K562 (cell line): ENCODE results near the gene XKR7. TPM values are rescaled to one million over a fixed set of nuclear protein-coding genes. Genes with fewer than 3 reads are reported as not detected.

Experiments
- ATAC-seq: fragments of 200-7000 bp; cut with Tn5 transposase; 3 replicates; pipeline ENCODE4 v1.9.1; 2020; ENCODE audit warnings: moderate library complexity
- Bru-seq: library from RNA; stranded (reverse); fragments of 400-500 nt; gene quantifications from one replicate; lab custom pipeline; 2021; lab: Mats Ljungman, UMichigan
- BruChase-seq, 2 experiments: library from RNA; stranded (reverse); fragments of 400-500 nt; gene quantifications; one replicate each; lab custom pipeline; 2021; lab: Mats Ljungman, UMichigan
- BruUV-seq: library from RNA; stranded (reverse); fragments of 400-500 nt; replicated peaks from 2 replicates; lab custom pipeline; 2021; lab: Mats Ljungman, UMichigan
- CTCF ChIA-PET: fragments of 300-600 bp; formaldehyde crosslinking; extraction: SDS; loops from one replicate; lab custom pipeline; 2021; ENCODE audit warnings: low intra/inter-chr PET ratio; lab: Yijun Ruan, JAX
- POLR2A ChIA-PET: fragments of 300-600, 350-650 bp; sonication (Branson Sonifier 250); formaldehyde crosslinking; extraction: SDS; loops from one replicate; lab custom pipeline; 2021; ENCODE audit warnings: antibody characterized with exemption, inconsistent platforms; lab: Yijun Ruan, JAX
- DNase-seq, 4 experiments: peaks; one replicate each; pipeline versions ENCODE4 v3.0.0 to v3.0.0-alpha.2; 2011 to 2018; ENCODE audit warnings: low spot score in 3 of 4, mixed read lengths in 3 of 4; ENCODE audit errors: extremely low read depth in 1 of 4
- FAIRE-seq: peaks from 2 replicates; lab custom pipeline; 2011; peaks lifted over from hg19 to GRCh38; lab: Jason Lieb, UNC
- H2AFZ ChIP-seq: 2 replicates; pipeline ENCODE4 v1.6.0; 2011; ENCODE audit warnings: low read depth, low read length, control low read depth, inconsistent platforms
- H3K27ac ChIP-seq: fragments of 200-600 bp; 3 replicates; pipeline ENCODE4 v1.8.0; 2011; ENCODE audit warnings: low read depth, mild to moderate bottlenecking, control low read depth, inconsistent platforms, low read length, moderate library complexity, mixed read lengths; ENCODE audit errors: extremely low read depth
- H3K27me3 ChIP-seq, 2 experiments: fragments of 300-600 bp in 1 of 2; 2 replicates in 1 of 2; 3 replicates in 1 of 2; pipeline versions ENCODE4 v1.6.0 to v1.8.0; 2011; ENCODE audit warnings: inconsistent platforms in 2 of 2, low read length in 2 of 2, mild to moderate bottlenecking in 1 of 2, mixed read lengths in 1 of 2, moderate library complexity in 1 of 2; ENCODE audit not compliant: control insufficient read depth in 2 of 2, insufficient read depth in 2 of 2
- H3K36me3 ChIP-seq: fragments of 300-600 bp; 3 replicates; pipeline ENCODE4 v1.8.0; 2011; ENCODE audit warnings: mild to moderate bottlenecking, low read length, inconsistent platforms; ENCODE audit not compliant: control insufficient read depth, insufficient read depth
- H3K4me1 ChIP-seq, 2 experiments: fragments of 200-600 bp in 1 of 2; replicated peaks in 1 of 2; 2 replicates in 1 of 2; 3 replicates in 1 of 2; pipeline versions ENCODE4 v1.5.1 to v1.8.0; 2011; ENCODE audit warnings: inconsistent platforms in 2 of 2, low read length in 2 of 2, mild to moderate bottlenecking in 1 of 2, mixed read lengths in 1 of 2, moderate library complexity in 1 of 2; ENCODE audit not compliant: control insufficient read depth in 2 of 2, insufficient read depth in 2 of 2
- H3K4me2 ChIP-seq: 2 replicates; pipeline ENCODE4 v1.6.1; 2011; ENCODE audit warnings: low read length, control low read depth, inconsistent platforms, mixed read lengths; ENCODE audit not compliant: insufficient read depth
- H3K4me3 ChIP-seq: fragments of 200-600 bp; sonication (generic), shearing (Covaris generic); 2 replicates; pipeline ENCODE4 v1.5.1; 2016; ENCODE audit warnings: control low read depth, inconsistent platforms
- H3K79me2 ChIP-seq: fragments of 200-600 bp; 3 replicates; pipeline ENCODE4 v1.8.0; 2011; ENCODE audit warnings: low read length, inconsistent platforms; ENCODE audit not compliant: control insufficient read depth, insufficient read depth
- H3K9ac ChIP-seq, 2 experiments: 2 replicates each; pipeline versions ENCODE4 v1.6.0 to v1.6.1; 2011; ENCODE audit warnings: low read depth in 2 of 2, low read length in 2 of 2, control low read depth in 1 of 2, inconsistent platforms in 1 of 2, mild to moderate bottlenecking in 1 of 2, mixed read lengths in 1 of 2; ENCODE audit not compliant: insufficient read depth in 1 of 2
- H3K9me1 ChIP-seq: one replicate; pipeline ENCODE4 v1.6.0; 2011; ENCODE audit warnings: inconsistent platforms, mild to moderate bottlenecking, low read length, moderate library complexity; ENCODE audit not compliant: control insufficient read depth, insufficient read depth
- H3K9me3 ChIP-seq: replicated peaks from 2 replicates; pipeline ENCODE4 v1.5.1; 2011; ENCODE audit warnings: low read depth, low read length, inconsistent platforms; ENCODE audit not compliant: control insufficient read depth, insufficient read depth
- H4K20me1 ChIP-seq: replicated peaks from 2 replicates; pipeline ENCODE4 v1.6.1; 2011; ENCODE audit warnings: low read length, inconsistent platforms, mixed read lengths; ENCODE audit not compliant: control insufficient read depth, insufficient read depth
- ARID2 ChIP-seq: fragments of 450-650 bp; IDR thresholded peaks from 2 replicates; pipeline ENCODE4 v1.6.1; 2017; ENCODE audit warnings: antibody characterized with exemption, mild to moderate bottlenecking
- ASH1L ChIP-seq: fragments of 450-650 bp; IDR thresholded peaks from 2 replicates; pipeline ENCODE4 v1.6.1; 2018; ENCODE audit warnings: borderline replicate concordance, mild to moderate bottlenecking, low read depth; ENCODE audit not compliant: partially characterized antibody
- CHD1 ChIP-seq: fragments of 200-600 bp; sonication (generic); IDR thresholded peaks from one replicate; pipeline ENCODE4 v1.6.1; 2012; ENCODE audit warnings: mild to moderate bottlenecking, moderate library complexity, low read length, inconsistent platforms
- CTBP1 ChIP-seq: fragments of 450-650 bp; IDR thresholded peaks from 2 replicates; pipeline ENCODE4 v1.6.1; 2016; ENCODE audit warnings: borderline replicate concordance
- ELF1 ChIP-seq: fragments of 200-800 bp; sonication (Bioruptor generic); IDR thresholded peaks from 2 replicates; pipeline ENCODE4 v1.6.1; 2016; ENCODE audit warnings: missing genetic modification characterization, missing compliant biosample characterization
- EP300 ChIP-seq: IDR thresholded peaks from 2 replicates; pipeline ENCODE4 v1.6.1; 2012; ENCODE audit warnings: low read length, improper control_type of control experiment
- ESRRA ChIP-seq: fragments of 450-650 bp; IDR thresholded peaks from 2 replicates; pipeline ENCODE4 v1.6.1; 2014; ENCODE audit warnings: low read depth, mild to moderate bottlenecking, moderate library complexity, borderline replicate concordance
- IFI16 ChIP-seq: fragments of 250-450 bp; sonication (Bioruptor Pico); IDR thresholded peaks from 2 replicates; pipeline ENCODE4 v2.1.2; 2022; ENCODE audit warnings: mild to moderate bottlenecking, inconsistent platforms
- LEF1 ChIP-seq: fragments of 450-650 bp; IDR thresholded peaks from 2 replicates; pipeline ENCODE4 v1.6.1; 2016; ENCODE audit warnings: mild to moderate bottlenecking
- NFRKB ChIP-seq: fragments of 450-650 bp; IDR thresholded peaks from 2 replicates; pipeline ENCODE4 v1.6.1; 2016; ENCODE audit warnings: low read depth
- SPI1 ChIP-seq: IDR thresholded peaks from 2 replicates; pipeline ENCODE4 v1.6.1; 2011; ENCODE audit warnings: low read depth, low read length, control low read depth, borderline replicate concordance
- TBL1XR1 ChIP-seq, 2 experiments: IDR thresholded peaks; 2 replicates each; pipeline ENCODE4 v1.6.1; 2012; ENCODE audit warnings: improper control_type of control experiment in 2 of 2, low read length in 2 of 2, mild to moderate bottlenecking in 1 of 2
- TEAD1 ChIP-seq, 2 experiments: fragments of 450-650 bp in 1 of 2; sonication (generic) in 1 of 2; formaldehyde crosslinking; IDR thresholded peaks; 2 replicates each; pipeline versions ENCODE4 v1.4.0 to v1.8.0; 2020 to 2022; ENCODE audit warnings: mild to moderate bottlenecking in 2 of 2, missing genetic modification reagents in 1 of 2
- ZNF311 ChIP-seq: fragments of 250-450 bp; sonication (Bioruptor Pico); IDR thresholded peaks from 2 replicates; pipeline ENCODE4 v1.4.0; 2020; ENCODE audit warnings: mild to moderate bottlenecking, moderate library complexity
- ZNF316 ChIP-seq: fragments of 450-650 bp; IDR thresholded peaks from 2 replicates; pipeline ENCODE4 v1.6.1; 2016
- ZNF384 ChIP-seq: IDR thresholded peaks from 2 replicates; pipeline ENCODE4 v1.6.1; 2012; ENCODE audit warnings: low read depth, low read length, improper control_type of control experiment
- ZNF583 ChIP-seq: fragments of 250-450 bp; sonication (Bioruptor Pico); IDR thresholded peaks from 2 replicates; pipeline ENCODE4 v1.4.0; 2020
- ZNF764 ChIP-seq: fragments of 250-450 bp; sonication (Bioruptor Pico); IDR thresholded peaks from 2 replicates; pipeline ENCODE4 v1.4.0; 2020; ENCODE audit warnings: low read depth, mild to moderate bottlenecking, moderate library complexity
- WGBS: fragments of 100-300 bp; shearing (Covaris generic); methylation state at CpG from one replicate; pipeline ENCODE4 v1.1.6; 2016; ENCODE audit warnings: low coverage, mixed read lengths; ENCODE audit not compliant: insufficient coverage; ENCODE audit errors: missing lambda C conversion rate; 5-methylcytosine and 5-hydroxymethylcytosine counted together
- in situ Hi-C: fragments of 300-500 bp; cut with MboI; formaldehyde crosslinking; loops from 4 replicates; pipeline ENCODE4 v1.15.0; 2018; ENCODE audit warnings: inconsistent platforms, mixed read lengths
- intact Hi-C: fragments of 100-400 bp; cut with micrococcal nuclease; formaldehyde crosslinking; loops from 2 replicates; pipeline ENCODE4 v1.14.2; 2022
- long read RNA-seq, 3 experiments: library from polyadenylated mRNA in 2 of 3; library from RNA in 1 of 3; unstranded in 2 of 3; stranded (forward) in 1 of 3; transcript quantifications; one replicate each; pipeline ENCODE4 v2.0.0, GENCODE V29; 2019 to 2022
- polyA minus RNA-seq, 3 experiments: library from RNA; depleted of rRNA, polyadenylated mRNA; stranded (reverse); fragments of >200 nt; gene quantifications; 2 replicates each; pipeline ENCODE4 v1.2.3, GENCODE V29; 2011
- polyA plus RNA-seq, 8 experiments: library from polyadenylated mRNA; depleted of rRNA in 4 of 8; stranded (reverse) in 5 of 8; unstranded in 3 of 8; fragments of >200 nt; fragmentation: Nextera tagmentation in 2 of 8; fragmentation: Illumina TruSeq in 1 of 8; extraction: Ambion mirVana in 2 of 8; extraction: Trizol in 1 of 8; gene quantifications; 2 replicates each; pipeline versions ENCODE4 v1.2.1 to v1.2.3, GENCODE V29; 2011 to 2014; ENCODE audit warnings: inconsistent platforms in 1 of 8, missing spikeins in 1 of 8
- total RNA-seq, 7 experiments: library from RNA; depleted of rRNA in 6 of 7; stranded (reverse); fragments of >200 nt in 6 of 7; fragmentation: Illumina TruSeq in 2 of 7; extraction: Trizol in 2 of 7; gene quantifications; 2 replicates each; pipeline versions ENCODE4 v1.2.1 to v1.2.3, GENCODE V29; 2011 to 2021; ENCODE audit warnings: low replicate concordance in 1 of 7
- TF ChIP-seq, protein P1 (sequence below): sonication (generic); formaldehyde crosslinking; IDR thresholded peaks from 2 replicates; pipeline ENCODE4 v1.8.0; 2022; ENCODE audit warnings: mild to moderate bottlenecking, missing genetic modification reagents

The XKR7 gene, protein sequence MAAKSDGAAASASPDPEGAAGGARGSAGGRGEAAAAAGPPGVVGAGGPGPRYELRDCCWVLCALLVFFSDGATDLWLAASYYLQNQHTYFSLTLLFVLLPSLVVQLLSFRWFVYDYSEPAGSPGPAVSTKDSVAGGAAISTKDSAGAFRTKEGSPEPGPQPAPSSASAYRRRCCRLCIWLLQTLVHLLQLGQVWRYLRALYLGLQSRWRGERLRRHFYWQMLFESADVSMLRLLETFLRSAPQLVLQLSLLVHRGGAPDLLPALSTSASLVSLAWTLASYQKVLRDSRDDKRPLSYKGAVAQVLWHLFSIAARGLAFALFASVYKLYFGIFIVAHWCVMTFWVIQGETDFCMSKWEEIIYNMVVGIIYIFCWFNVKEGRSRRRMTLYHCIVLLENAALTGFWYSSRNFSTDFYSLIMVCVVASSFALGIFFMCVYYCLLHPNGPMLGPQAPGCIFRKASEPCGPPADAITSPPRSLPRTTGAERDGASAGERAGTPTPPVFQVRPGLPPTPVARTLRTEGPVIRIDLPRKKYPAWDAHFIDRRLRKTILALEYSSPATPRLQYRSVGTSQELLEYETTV
- not detected in 2 replicates for total RNA-seq (2011; cell fraction: chromatin; rRNA removed; ENCODE audit: low replicate concordance)
- not detected in 2 replicates for total RNA-seq (2011; cell fraction: nucleolus; rRNA removed)
- total RNA-seq (2011; cell fraction: nucleoplasm; rRNA removed): not detected in 2 replicates
- total RNA-seq (2014; rRNA removed) (not detected in 2 replicates), total RNA-seq (2014; rRNA removed; fragmentation: Illumina TruSeq; extraction: Trizol) (not detected in 2 replicates), total RNA-seq (2015; rRNA removed; fragmentation: Illumina TruSeq; extraction: Trizol) (not detected in 2 replicates), total RNA-seq (2021) (0.02 TPM in 1 of 2 replicates, not detected in the other), polyA plus RNA-seq (2011; rRNA removed) (not detected in 2 replicates), polyA plus RNA-seq (2014; fragmentation: Illumina TruSeq; extraction: Trizol) (not detected in 2 replicates), polyA plus RNA-seq (2014; fragmentation: Nextera tagmentation; extraction: Ambion mirVana) (not detected), polyA plus RNA-seq (2014; rRNA removed) (not detected in 2 replicates), polyA minus RNA-seq (2011; rRNA and poly(A)+ RNA removed) (not detected in 2 replicates), Bru-seq, nascent RNA (percentile 8 among the genes with signal in this experiment), BruChase-seq, experiment 1, labeled RNA remaining after a 2-hour chase (percentile 3 among the genes with signal in this experiment), BruChase-seq, experiment 2, labeled RNA remaining after a 6-hour chase (percentile 5 among the genes with signal in this experiment)
- polyA plus RNA-seq (2011; cell fraction: cytosol; rRNA removed): under 0.01 TPM in 1 of 2 replicates, not detected in the other
- not detected in 2 replicates for polyA plus RNA-seq (2011; cell fraction: nucleus; rRNA removed)
- not detected in 2 replicates for polyA plus RNA-seq (2012)
- not detected in 2 replicates for polyA minus RNA-seq (2011; cell fraction: cytosol; rRNA and poly(A)+ RNA removed)
- not detected in 2 replicates for polyA minus RNA-seq (2011; cell fraction: nucleus; rRNA and poly(A)+ RNA removed)
- long read RNA-seq, experiment 1: 0 reads
- long read RNA-seq, experiment 2: 0 reads
- long read RNA-seq, experiment 3: 0 reads

GRCh38 chr20:31967830-31968249 is at the start of gene XKR7:
TSS of gene XKR7 (plus strand) at chr20:31968151. CDS start at chr20:31968176, 25 bp downstream.
- no TSS peak for BruUV-seq
- DNase-seq (peak; percentile 29 to 56 (median 44)), FAIRE-seq (no peak), ATAC-seq (peak; percentile 25; the same call in 2 of the 3 replicates)
- peaks cover 5% of the 10 kb centered on the region for H4K20me1 ChIP-seq
- H3K9me3 ChIP-seq: no peaks in the 10 kb centered on the region
- H3K27me3 ChIP-seq: peaks cover 13 to 25% of the 10 kb centered on the region in 2 experiments; a peak in 4 of 5 replicates
- 5% methylated on average over 7 of the region's 38 CpGs for WGBS
- no peaks in the 10 kb centered on the region for H3K79me2 ChIP-seq
- H3K36me3 ChIP-seq: no peaks in the 10 kb centered on the region
- peak within 1 kb of the TSS; percentile 22; the same call in 1 of the 2 replicates for H3K4me3 ChIP-seq
- intact Hi-C loops: no loop called here
- in situ Hi-C loops: no loop called here
- H3K4me2 ChIP-seq: peak within 1 kb of the TSS; percentile 56
- H3K4me1 ChIP-seq: peaks cover 0 to 11% of the 10 kb centered on the region in 2 experiments; a peak in 2 of 5 replicates
- H3K9ac ChIP-seq: no peak within 1 kb of the TSS
- no peak within 1 kb of the TSS for H3K27ac ChIP-seq
- ChIA-PET POLR2A (no interaction called here), CTCF (no interaction called here)
- H3K9me1 ChIP-seq: no peaks in the 10 kb centered on the region
- H2AFZ ChIP-seq: no peak within 1 kb of the TSS
- TF ChIP-seq ZNF316 (no peak), IFI16 (CRISPR knock-in tag) (no peak), LEF1 (no peak), TBL1XR1 (IDR thresholded peaks at IDR 0.05; ENCODE audit: low read length in 2 of 2) (no peak), ZNF384 (no peak), ZNF583 (no peak), CTBP1 (no peak), ESRRA (no peak), ZNF311 (no peak), ZNF764 (CRISPR knock-in tag) (no peak), SPI1 (peak; percentile 72; the same call in 1 of the 2 replicates), TEAD1 (CRISPR knock-in tag; IDR thresholded peaks at IDR 0.05) (peak in 1 of 2 experiments; percentile 61; a peak in 1 of 4 replicates), CHD1 (no peak), NFRKB (no peak), ARID2 (no peak), ELF1 (tag) (peak; percentile 80), EP300 (no peak), ASH1L (no peak)
- TF ChIP-seq, protein P1, sequence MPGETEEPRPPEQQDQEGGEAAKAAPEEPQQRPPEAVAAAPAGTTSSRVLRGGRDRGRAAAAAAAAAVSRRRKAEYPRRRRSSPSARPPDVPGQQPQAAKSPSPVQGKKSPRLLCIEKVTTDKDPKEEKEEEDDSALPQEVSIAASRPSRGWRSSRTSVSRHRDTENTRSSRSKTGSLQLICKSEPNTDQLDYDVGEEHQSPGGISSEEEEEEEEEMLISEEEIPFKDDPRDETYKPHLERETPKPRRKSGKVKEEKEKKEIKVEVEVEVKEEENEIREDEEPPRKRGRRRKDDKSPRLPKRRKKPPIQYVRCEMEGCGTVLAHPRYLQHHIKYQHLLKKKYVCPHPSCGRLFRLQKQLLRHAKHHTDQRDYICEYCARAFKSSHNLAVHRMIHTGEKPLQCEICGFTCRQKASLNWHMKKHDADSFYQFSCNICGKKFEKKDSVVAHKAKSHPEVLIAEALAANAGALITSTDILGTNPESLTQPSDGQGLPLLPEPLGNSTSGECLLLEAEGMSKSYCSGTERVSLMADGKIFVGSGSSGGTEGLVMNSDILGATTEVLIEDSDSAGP (CRISPR knock-in tag): no peak
